T-cell (primary cell): Measurements from ENCODE around the gene VPS8. TPM values are rescaled to one million over a fixed set of nuclear protein-coding genes. Genes with fewer than 3 reads are reported as not detected.

Experiments
- ATAC-seq, 4 experiments: fragments of 200-7000 bp in 3 of 4; fragments of 150-1000 bp in 1 of 4; cut with Tn5 transposase; replicated peaks in 1 of 4; 1 replicate in 3 of 4; 2 replicates in 1 of 4; pipeline ENCODE4 v1.10.0; 2021; ENCODE audit warnings: moderate library complexity in 3 of 4, mild to moderate bottlenecking in 2 of 4, moderate number of reproducible peaks in 1 of 4
- CTCF ChIA-PET, 2 donors: fragments of 300-600 bp; sonication (Branson Sonifier 250); formaldehyde crosslinking; loops; one replicate each; lab custom pipeline; 2022; ENCODE audit warnings: antibody characterized with exemption in 2 of 2; lab: Charles Lee
- POLR2A ChIA-PET, 2 donors: fragments of 300-600 bp; sonication (Branson Sonifier 250); formaldehyde crosslinking; loops; one replicate each; lab custom pipeline; 2022; ENCODE audit warnings: antibody characterized with exemption in 2 of 2; lab: Charles Lee
- DNase-seq, 35 experiments: peaks; one replicate each; pipeline versions ENCODE4 v3.0.0 to v3.0.0-alpha.2; 2013 to 2023
- H3K27ac ChIP-seq: one replicate; pipeline ENCODE4 v1.5.1; 2013; ENCODE audit warnings: low read length
- H3K27me3 ChIP-seq, 2 experiments: replicated peaks in 1 of 2; 1 replicate in 1 of 2; 2 replicates in 1 of 2; pipeline versions ENCODE4 v1.6.1 to v1.7.0; 2013; ENCODE audit warnings: low read length in 1 of 2, mixed read lengths in 1 of 2; ENCODE audit not compliant: control insufficient read depth in 2 of 2, insufficient read depth in 2 of 2; ENCODE audit errors: extremely low read depth in 1 of 2
- H3K36me3 ChIP-seq, 2 donors: 1 replicate in 1 of 2; 2 replicates in 1 of 2; pipeline versions ENCODE4 v1.6.1 to v1.7.0; 2013; ENCODE audit warnings: low read length in 1 of 2; ENCODE audit not compliant: control insufficient read depth in 2 of 2, insufficient read depth in 1 of 2; ENCODE audit errors: extremely low read depth in 1 of 2
- H3K4me1 ChIP-seq, 2 experiments: 1 replicate in 1 of 2; 2 replicates in 1 of 2; pipeline versions ENCODE4 v1.6.1 to v1.7.0; 2013; ENCODE audit warnings: low read length in 2 of 2, mixed read lengths in 1 of 2; ENCODE audit not compliant: insufficient read depth in 2 of 2, control insufficient read depth in 1 of 2; ENCODE audit errors: extremely low read depth in 1 of 2
- H3K4me3 ChIP-seq, 2 donors: 1 replicate in 1 of 2; 2 replicates in 1 of 2; pipeline versions ENCODE4 v1.5.1 to v1.7.0; 2013; ENCODE audit warnings: mild to moderate bottlenecking in 2 of 2, low read length in 1 of 2, moderate library complexity in 1 of 2; ENCODE audit not compliant: control insufficient read depth in 1 of 2; ENCODE audit errors: extremely low read depth in 1 of 2
- H3K9me3 ChIP-seq: 2 replicates; pipeline ENCODE4 v1.7.0; 2013
- H3K27ac Mint-ChIP-seq, 2 donors: one replicate each; pipeline ENCODE4 v1.8.0; 2020 to 2021; ENCODE audit warnings: mild to moderate bottlenecking in 2 of 2, mixed read lengths in 2 of 2
- H3K27me3 Mint-ChIP-seq, 2 donors: one replicate each; pipeline ENCODE4 v1.8.0; 2021 to 2022; ENCODE audit warnings: mixed read lengths in 2 of 2
- H3K36me3 Mint-ChIP-seq: one replicate; pipeline ENCODE4 v1.8.0; 2021; ENCODE audit warnings: mixed read lengths
- H3K4me1 Mint-ChIP-seq, 3 donors: one replicate each; pipeline ENCODE4 v1.8.0; 2020 to 2022; ENCODE audit warnings: mixed read lengths in 3 of 3, mild to moderate bottlenecking in 1 of 3
- H3K4me3 Mint-ChIP-seq, 3 donors: one replicate each; pipeline ENCODE4 v1.8.0; 2020 to 2022; ENCODE audit warnings: mild to moderate bottlenecking in 3 of 3, mixed read lengths in 3 of 3, moderate library complexity in 3 of 3
- H3K9me3 Mint-ChIP-seq, 3 donors: one replicate each; pipeline ENCODE4 v1.8.0; 2020 to 2022; ENCODE audit warnings: mixed read lengths in 3 of 3
- WGBS: methylation state at CpG from one replicate; pipeline ENCODE4 v1.1.5; 2013; ENCODE audit warnings: missing lambda C conversion rate; ENCODE audit not compliant: insufficient coverage; 5-methylcytosine and 5-hydroxymethylcytosine counted together
- total RNA-seq, 35 experiments: library from RNA in 6 of 35; stranded (reverse) in 6 of 35; fragments of 120-200 nt in 1 of 35; gene quantifications; one replicate each; pipeline versions ENCODE4 v1.2.1 to v1.2.4 and lab custom pipeline; 2013 to 2026

VPS8 gene
- total RNA-seq, 5 donors from 2014 or later (not counting 1 experiment from before 2014, with no cell fraction given), result 59.2 to 95.6 (median 71.0) TPM

- WGBS, result 65% methylated on average over 5 of the region's 5 CpGs
- peaks cover 0 to 9% of the 10 kb centered on the region in 2 experiments for H3K27me3 ChIP-seq
- H3K9me3 ChIP-seq, result no peaks in the 10 kb centered on the region
- no peak overlapping the region for H3K27ac ChIP-seq
- no peak overlapping the region for H3K4me3 Mint-ChIP-seq
- DNase-seq (no peak), ATAC-seq (no peak)
- H3K36me3 Mint-ChIP-seq, result no peaks in the 10 kb centered on the region
- CTCF ChIA-PET, result no interaction called here
- peaks cover 11 to 23% of the 10 kb centered on the region in 2 experiments for H3K4me1 ChIP-seq
- H3K4me3 ChIP-seq, result no peak overlapping the region
- H3K9me3 Mint-ChIP-seq, result no peaks in the 10 kb centered on the region
- no peaks in the 10 kb centered on the region for H3K36me3 ChIP-seq
- H3K27me3 Mint-ChIP-seq, result peaks cover 0 to 3% of the 10 kb centered on the region in 2 donors
- peaks cover 24 to 28% (median 24%) of the 10 kb centered on the region in 3 donors for H3K4me1 Mint-ChIP-seq
- H3K27ac Mint-ChIP-seq, result no peak overlapping the region
- POLR2A ChIA-PET, result interaction anchor here in 1 of 2 donors (0.5 kb wide), 1 partner anchor 355 kb away, joined by 3 read pairs; no protein-coding TSS in a partner anchor
These were observed 22.5 kb upstream of the VPS8 start for GRCh38 chr3:184789314-184789998.

GRCh38 chr3:184791171-184791570, 20.8 kb upstream of the VPS8 start:
- Mint-ChIP-seq H3K4me3 (no peak overlapping the region), H3K36me3 (no peaks in the 10 kb centered on the region), H3K9me3 (no peaks in the 10 kb centered on the region), H3K4me1 (peaks cover 7 to 16% (median 12%) of the 10 kb centered on the region in 3 donors), H3K27ac (no peak overlapping the region), H3K27me3 (peaks cover 0 to 2% of the 10 kb centered on the region in 2 donors)
- POLR2A ChIA-PET, result interaction anchor here in 1 of 2 donors (0.5 kb wide), 1 partner anchor 1641 kb away, joined by 13 read pairs; no protein-coding TSS in a partner anchor
- Histone ChIP-seq H3K27ac (no peak overlapping the region), H3K4me1 (peaks cover 5 to 7% of the 10 kb centered on the region in 2 experiments), H3K27me3 (peaks cover 0 to 6% of the 10 kb centered on the region in 2 experiments), H3K36me3 (no peaks in the 10 kb centered on the region), H3K4me3 (no peak overlapping the region), H3K9me3 (no peaks in the 10 kb centered on the region)
- no peak for ATAC-seq
- DNase-seq, result no peak
- CTCF ChIA-PET, result no interaction called here
- WGBS, result no CpG with 5 or more reads among the region's 3 CpGs

- H3K27me3 Mint-ChIP-seq, result peaks cover 10 to 22% of the 10 kb centered on the region in 2 donors
- no peaks in the 10 kb centered on the region for H3K4me1 ChIP-seq
- H3K36me3 Mint-ChIP-seq, result no peaks in the 10 kb centered on the region
- ChIA-PET CTCF (no interaction called here), POLR2A (no interaction called here)
- no peaks in the 10 kb centered on the region for H3K9me3 ChIP-seq
- H3K9me3 Mint-ChIP-seq, result no peaks in the 10 kb centered on the region
- no peaks in the 10 kb centered on the region for H3K36me3 ChIP-seq
- H3K4me3 Mint-ChIP-seq, result no peak overlapping the region
- no peak overlapping the region for H3K27ac Mint-ChIP-seq
- no peak overlapping the region for H3K27ac ChIP-seq
- H3K4me1 Mint-ChIP-seq, result peaks cover 0 to 9% (median 5%) of the 10 kb centered on the region in 3 donors
- H3K27me3 ChIP-seq, result peaks cover 0 to 15% of the 10 kb centered on the region in 2 experiments
- WGBS, result 81% methylated on average over 2 of the region's 4 CpGs
- no peak overlapping the region for H3K4me3 ChIP-seq
- DNase-seq, result no peak
- ATAC-seq, result no peak
These were observed 16.3 kb upstream of the VPS8 start for GRCh38 chr3:184795522-184796190.

GRCh38 chr3:184796551-184796950, 15.4 kb upstream of the VPS8 start:
- Histone ChIP-seq H3K4me3 (no peak overlapping the region), H3K36me3 (no peaks in the 10 kb centered on the region), H3K4me1 (no peaks in the 10 kb centered on the region), H3K27me3 (peaks cover 0 to 15% of the 10 kb centered on the region in 2 experiments), H3K9me3 (no peaks in the 10 kb centered on the region), H3K27ac (no peak overlapping the region)
- ChIA-PET POLR2A (no interaction called here), CTCF (no interaction called here)
- no peak overlapping the region for H3K4me3 Mint-ChIP-seq
- 64% methylated on average over 8 of the region's 8 CpGs for WGBS
- no peak for DNase-seq
- H3K9me3 Mint-ChIP-seq, result no peaks in the 10 kb centered on the region
- H3K36me3 Mint-ChIP-seq, result no peaks in the 10 kb centered on the region
- peaks cover 0 to 9% (median 5%) of the 10 kb centered on the region in 3 donors for H3K4me1 Mint-ChIP-seq
- ATAC-seq, result no peak
- no peak overlapping the region for H3K27ac Mint-ChIP-seq
- peaks cover 18 to 29% of the 10 kb centered on the region in 2 donors for H3K27me3 Mint-ChIP-seq

DNA sequence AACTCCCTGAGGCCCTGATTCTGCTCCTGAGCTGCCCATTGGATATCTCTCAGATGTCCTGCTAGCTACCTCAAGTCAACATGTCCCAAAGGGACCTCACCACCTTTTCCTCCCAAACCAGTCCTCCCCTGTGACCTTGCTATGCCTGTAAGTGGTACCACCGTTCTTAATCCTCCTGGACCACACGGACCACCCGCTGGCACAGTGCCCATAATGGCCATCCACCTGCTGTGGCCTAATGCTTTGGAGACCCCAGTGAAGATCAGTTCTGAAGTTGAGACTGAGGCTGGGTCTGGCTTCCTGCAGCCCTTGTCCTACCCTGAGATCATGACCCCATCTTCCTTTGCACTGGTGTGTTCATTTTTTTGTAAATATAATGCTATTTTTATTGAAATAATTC, 15.0 kb upstream of the VPS8 start:
- CTCF ChIA-PET, result no interaction called here
- H3K4me1 Mint-ChIP-seq, result peaks cover 0 to 9% (median 5%) of the 10 kb centered on the region in 3 donors
- WGBS, result 89% methylated on average over 3 of the region's 3 CpGs

DNA sequence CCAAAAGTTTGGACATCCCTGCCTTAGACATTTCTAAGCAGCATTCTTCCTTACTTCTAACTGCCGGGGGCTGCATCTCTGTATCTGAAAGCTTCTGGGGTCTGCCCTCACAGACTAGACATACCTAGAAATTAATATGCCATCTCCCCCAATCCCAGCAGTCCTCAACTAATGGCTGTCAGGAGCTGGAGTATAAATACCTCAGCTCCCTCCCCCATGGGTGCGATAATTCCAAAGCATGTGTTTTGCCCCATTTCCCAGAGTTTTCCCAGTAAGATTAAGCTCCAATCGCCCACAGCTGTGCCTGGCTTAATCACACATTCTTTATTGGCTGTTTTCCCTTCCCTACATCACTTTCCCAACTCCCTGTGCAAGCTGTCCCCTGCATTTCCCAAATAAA, 13.8 kb upstream of the VPS8 start:
- no peak for DNase-seq
- Mint-ChIP-seq H3K27ac (no peak overlapping the region), H3K9me3 (no peaks in the 10 kb centered on the region), H3K4me1 (peaks cover 0 to 9% (median 5%) of the 10 kb centered on the region in 3 donors), H3K36me3 (no peaks in the 10 kb centered on the region), H3K27me3 (peaks cover 19 to 31% of the 10 kb centered on the region in 2 donors), H3K4me3 (no peak overlapping the region)
- no peaks in the 10 kb centered on the region for H3K9me3 ChIP-seq
- H3K4me1 ChIP-seq, result no peaks in the 10 kb centered on the region
- ChIA-PET POLR2A (no interaction called here), CTCF (interaction anchor here (0.6 to 0.7 kb wide), 3 partner anchors 158 to 402 kb away, joined by 3 to 4 read pairs (median 3); no protein-coding TSS in a partner anchor)
- no peaks in the 10 kb centered on the region for H3K36me3 ChIP-seq
- no peak overlapping the region for H3K27ac ChIP-seq
- 83% methylated on average over 3 of the region's 3 CpGs for WGBS
- peaks cover 0 to 15% of the 10 kb centered on the region in 2 experiments for H3K27me3 ChIP-seq
- H3K4me3 ChIP-seq, result no peak overlapping the region
- no peak for ATAC-seq

More for the DNA sequence above, 15.0 kb upstream of the VPS8 start:
- H3K36me3 Mint-ChIP-seq, result no peaks in the 10 kb centered on the region
- no peaks in the 10 kb centered on the region for H3K9me3 Mint-ChIP-seq
- Histone ChIP-seq H3K9me3 (no peaks in the 10 kb centered on the region), H3K4me3 (no peak overlapping the region), H3K4me1 (no peaks in the 10 kb centered on the region), H3K27ac (no peak overlapping the region), H3K27me3 (peaks cover 0 to 15% of the 10 kb centered on the region in 2 experiments), H3K36me3 (no peaks in the 10 kb centered on the region)
- no peak for DNase-seq
- no peak for ATAC-seq
- POLR2A ChIA-PET, result interaction anchor here in 1 of 2 donors (0.6 kb wide), 1 partner anchor 236 kb away, joined by 3 read pairs; no protein-coding TSS in a partner anchor
- H3K27me3 Mint-ChIP-seq, result peaks cover 19 to 31% of the 10 kb centered on the region in 2 donors
- H3K4me3 Mint-ChIP-seq, result no peak overlapping the region
- no peak overlapping the region for H3K27ac Mint-ChIP-seq
